HG02870 (cell line): Measurements from ENCODE around the gene PRMT1.

Experiments
- ATAC-seq: cut with Tn5 transposase; IDR thresholded peaks from one replicate; pipeline ENCODE4 v1.9.1; 2021; ENCODE audit warnings: mild to moderate bottlenecking, moderate library complexity; ENCODE audit not compliant: unreplicated experiment

The PRMT1 gene

GRCh38 chr19:49687566-49688316 is 10.7 kb downstream of the PRMT1 start:
- ATAC-seq: no peak

GRCh38 chr19:49688531-49689132 is 11.6 kb downstream of the PRMT1 start:
- no peak for ATAC-seq

GRCh38 chr19:49689133-49690078 is 12.3 kb downstream of the PRMT1 start, which contains the start of gene ADM5:
ADM5 (plus strand) TSS chr19:49689594; CDS start chr19:49689838, 244 bp downstream.
- no peak for ATAC-seq

GRCh38 chr19:49690079-49690655 is 13.1 kb downstream of the PRMT1 start:
- no peak for ATAC-seq

GRCh38 chr19:49690656-49691242 is 13.7 kb downstream of the PRMT1 start, which contains the start of gene CPT1C:
CPT1C (plus strand) TSS chr19:49691116; CDS start chr19:49692253, 1,137 bp downstream.
- ATAC-seq: no peak

- ATAC-seq: no peak
Measured at GRCh38 chr19:49691243-49692146, 14.4 kb downstream of the PRMT1 start.

- no peak for ATAC-seq
Measured at GRCh38 chr19:49692147-49692506, 15.1 kb downstream of the PRMT1 start.

- no peak for ATAC-seq
Measured at GRCh38 chr19:49696115-49696514, 19.0 kb downstream of the PRMT1 start.

- no peak for ATAC-seq
Measured at GRCh38 chr19:49696865-49697264, 19.8 kb downstream of the PRMT1 start.

- ATAC-seq: no peak
Measured at GRCh38 chr19:49699364-49699763, 22.3 kb downstream of the PRMT1 start.

- ATAC-seq: no peak
Measured at GRCh38 chr19:49700563-49700962, 23.5 kb downstream of the PRMT1 start.

- no peak for ATAC-seq
Measured at GRCh38 chr19:49701271-49701786, 24.3 kb downstream of the PRMT1 start.

GRCh38 chr19:49704888-49705642 is 28.0 kb downstream of the PRMT1 start:
- ATAC-seq: no peak

- ATAC-seq: no peak
Measured at GRCh38 chr19:49705919-49706318, 28.8 kb downstream of the PRMT1 start.

- no peak for ATAC-seq
Measured at GRCh38 chr19:49710372-49710951, 33.4 kb downstream of the PRMT1 start.

- ATAC-seq: no peak
Measured at GRCh38 chr19:49712397-49712859, 35.4 kb downstream of the PRMT1 start.

- no peak for ATAC-seq
Measured at GRCh38 chr19:49713236-49713845, 36.3 kb downstream of the PRMT1 start.

GRCh38 chr19:49716154-49716553 is 39.1 kb downstream of the PRMT1 start:
- ATAC-seq: no peak
